DND-41 (cell line): ENCODE data around the gene CEP152.

Experiments used
- CTCF ChIP-seq: IDR thresholded peaks from 2 replicates; pipeline ENCODE4 v1.5.1; 2012; ENCODE audit warnings: borderline replicate concordance, low read length, moderate library complexity, mild to moderate bottlenecking; ENCODE audit not compliant: poor library complexity, severe bottlenecking; ENCODE audit errors: extremely low read depth
- EZH2 ChIP-seq: IDR thresholded peaks from 3 replicates; pipeline ENCODE4 v1.6.1; 2012; ENCODE audit warnings: borderline replicate concordance, low read depth, mild to moderate bottlenecking, moderate library complexity, low read length, inconsistent platforms; ENCODE audit not compliant: severe bottlenecking

GRCh38 chr15:48814286-48814685, 3.4 kb upstream of the CEP152 start:
- TF ChIP-seq EZH2 = no peak
- TF ChIP-seq CTCF = no peak
